NCI-H1105 treated with DMSO at 0.1 percent for 48 hours (cell line): ENCODE results near the gene ARMC2.
"Not testable (repeated sequence)": the region's sequence is repeated elsewhere in the genome, so short reads cannot be mapped to it uniquely, and the experiment has no call there.

Experiments
- DNase-seq: peaks from one replicate; lab custom pipeline; 2025; lab: John Stamatoyannopoulos, UW

Gene ARMC2

DNA sequence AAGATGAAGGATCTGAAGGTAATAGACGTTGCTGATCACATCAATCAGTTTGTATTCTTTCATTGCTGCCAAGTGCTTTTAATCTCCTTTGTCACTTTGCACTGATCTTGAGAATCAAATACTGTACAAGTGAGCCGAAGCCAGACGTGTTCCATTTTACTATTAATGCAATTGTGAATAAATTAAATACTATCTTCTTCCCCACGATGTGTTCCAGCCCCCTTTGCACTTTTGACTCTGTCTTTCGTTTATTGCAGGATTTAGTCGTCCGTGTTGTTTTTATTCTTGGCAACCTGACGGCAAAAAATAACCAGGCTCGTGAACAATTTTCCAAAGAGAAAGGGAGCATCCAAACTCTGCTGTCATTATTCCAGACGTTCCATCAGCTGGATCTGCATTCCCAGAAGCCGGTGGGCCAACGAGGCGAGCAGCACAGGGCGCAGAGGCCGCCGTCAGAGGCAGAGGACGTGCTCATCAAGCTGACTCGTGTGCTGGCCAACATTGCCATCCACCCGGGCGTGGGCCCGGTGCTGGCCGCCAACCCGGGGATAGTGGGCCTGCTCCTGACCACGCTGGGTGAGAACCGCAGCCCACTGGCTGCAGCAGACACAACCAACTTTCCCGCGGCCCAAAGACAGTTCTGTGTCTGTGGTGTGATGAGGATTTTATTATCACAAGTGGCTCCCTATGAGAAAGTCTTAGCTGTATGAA, 104.7 kb downstream of the ARMC2 start:
- DNase-seq, result no peak

DNA sequence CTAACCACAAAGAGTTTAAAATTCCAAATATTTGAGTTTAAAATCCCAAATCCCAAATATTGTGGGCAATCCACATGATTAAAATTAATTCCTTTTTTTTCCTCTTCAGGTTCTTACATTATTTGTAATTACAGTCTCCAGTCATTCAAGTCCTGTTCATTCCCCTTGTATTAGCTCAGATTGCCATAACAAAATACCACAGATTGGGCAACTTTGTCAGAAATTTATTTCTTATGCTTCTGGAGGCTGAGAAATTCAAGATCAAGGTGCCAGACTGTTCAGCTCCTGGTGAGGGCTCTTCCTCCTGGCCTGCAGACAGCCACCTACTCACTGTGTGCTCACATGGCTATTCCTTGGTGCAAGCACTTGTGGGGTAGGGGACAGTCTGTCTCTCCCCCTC, 105.5 kb downstream of the ARMC2 start:
- DNase-seq, result no peak

DNA sequence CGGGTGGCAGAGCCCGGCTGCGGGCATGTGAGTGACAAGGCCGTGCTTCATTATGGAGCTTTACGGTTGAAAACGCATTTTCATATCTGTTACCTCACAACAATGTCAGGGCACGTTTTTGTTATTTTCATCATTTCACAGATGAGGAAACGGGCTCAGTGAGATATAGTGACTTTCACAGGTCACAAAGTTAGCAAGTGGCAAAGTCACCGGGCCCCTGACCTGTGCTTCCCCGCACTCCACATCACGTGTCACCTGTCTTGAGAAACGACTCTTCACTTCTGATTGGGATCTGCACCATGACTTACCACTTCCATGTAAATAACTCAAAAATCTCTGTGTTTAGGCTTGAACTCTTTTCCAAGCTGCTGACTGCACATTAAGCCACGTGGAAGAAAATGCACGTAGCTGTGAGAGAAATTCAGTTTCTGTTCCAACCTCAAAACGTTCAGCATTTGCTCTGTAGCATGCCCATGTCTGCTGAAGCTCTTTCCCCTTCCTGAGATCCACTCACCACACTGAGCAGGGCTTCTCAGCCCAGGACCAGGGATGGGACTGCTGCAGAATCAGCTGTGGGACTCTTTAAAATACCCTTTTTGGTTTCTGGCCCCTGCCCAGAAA, 107.2 kb downstream of the ARMC2 start:
- DNase-seq, result no peak

DNA sequence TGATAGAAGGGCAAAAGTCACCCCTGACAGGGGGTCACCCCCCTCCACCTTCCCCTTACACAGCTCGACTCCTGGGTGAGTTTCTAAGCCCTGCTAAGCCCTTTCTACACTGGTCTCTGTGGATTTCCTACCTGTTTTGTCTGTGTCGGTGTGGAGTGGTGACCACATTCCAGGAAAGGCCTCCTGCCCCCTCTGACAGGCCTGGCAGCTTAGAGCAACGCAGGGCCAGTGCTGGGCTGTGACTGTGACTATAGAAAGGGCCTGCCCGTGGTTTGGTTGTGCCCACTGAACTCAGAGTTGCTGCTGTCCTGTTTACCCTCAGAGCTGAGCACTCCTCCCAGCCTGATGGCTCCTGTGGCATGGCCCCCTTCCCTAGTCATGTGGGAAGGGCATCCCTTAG, 109.0 kb downstream of the ARMC2 start:
- DNase-seq, result no peak

DNA sequence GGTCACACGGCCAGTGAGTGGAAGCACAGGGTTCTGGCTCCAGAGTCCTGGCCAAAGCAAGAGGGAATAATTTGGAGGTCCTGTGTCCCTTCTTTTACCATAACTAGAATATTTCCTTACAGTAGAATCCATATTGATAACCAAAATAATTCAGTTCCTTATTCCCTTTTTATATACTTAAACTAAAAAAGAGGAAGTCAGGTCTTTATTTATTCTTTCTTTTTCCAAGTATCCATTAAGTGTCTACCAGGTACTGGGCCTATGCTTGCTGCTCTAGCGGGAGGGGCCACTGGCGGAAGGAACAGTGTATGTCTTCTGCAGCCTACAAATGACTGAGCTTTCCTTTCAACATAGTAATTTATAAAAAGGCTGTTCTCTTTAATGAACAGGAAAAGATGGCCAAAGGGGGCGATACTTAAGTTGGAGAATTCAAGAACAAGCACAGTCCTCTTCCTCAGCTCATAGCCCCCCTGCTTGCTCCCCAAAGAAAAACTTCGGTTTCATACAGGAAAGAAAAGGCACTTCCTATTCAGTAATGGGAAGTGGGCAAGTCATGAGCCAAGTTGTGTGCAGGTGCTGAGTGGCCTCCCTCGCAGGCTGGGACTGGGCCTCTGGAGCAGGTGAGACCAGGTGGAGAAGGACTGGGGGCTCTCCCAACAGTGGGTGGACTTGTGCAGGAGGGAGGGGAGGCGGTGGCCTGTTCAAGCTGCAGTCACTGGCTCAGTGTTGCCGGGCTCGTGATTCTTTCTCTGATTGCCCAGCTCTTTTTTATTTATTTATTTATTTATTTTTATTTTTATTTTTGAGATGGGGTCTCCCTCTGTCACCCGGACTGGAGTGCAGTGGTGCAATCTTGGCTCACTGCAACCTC, 110.9 kb downstream of the ARMC2 start:
- DNase-seq, result no peak

DNA sequence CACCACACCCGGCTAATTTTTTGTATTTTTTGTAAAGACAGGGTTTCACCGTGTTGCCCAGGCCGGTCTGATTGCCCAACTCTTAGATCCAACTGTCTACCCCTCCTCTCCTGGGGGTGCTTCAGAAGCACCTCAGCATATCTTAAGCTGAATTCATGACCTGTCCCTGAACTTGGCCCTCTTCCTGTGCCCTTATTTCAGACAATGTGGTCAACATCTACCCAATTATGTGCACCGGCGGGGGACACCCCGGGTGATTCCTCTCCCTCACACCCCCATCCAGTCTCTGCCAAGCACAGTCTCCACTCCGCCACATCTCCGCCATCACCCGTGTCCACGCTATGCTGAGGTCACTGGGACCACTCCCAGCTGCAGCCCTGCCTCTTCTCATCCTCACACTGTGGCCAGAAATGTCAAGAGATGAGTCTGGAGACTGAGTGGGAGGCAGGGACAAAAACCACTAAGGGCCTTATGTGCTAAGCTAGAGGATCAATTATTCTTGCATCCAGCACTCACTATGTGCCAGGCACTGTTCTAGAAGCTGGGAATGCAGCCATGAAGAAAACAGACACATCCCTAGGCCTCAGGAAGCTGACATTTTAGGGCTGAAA, 111.9 kb downstream of the ARMC2 start:
- no peak for DNase-seq

DNA sequence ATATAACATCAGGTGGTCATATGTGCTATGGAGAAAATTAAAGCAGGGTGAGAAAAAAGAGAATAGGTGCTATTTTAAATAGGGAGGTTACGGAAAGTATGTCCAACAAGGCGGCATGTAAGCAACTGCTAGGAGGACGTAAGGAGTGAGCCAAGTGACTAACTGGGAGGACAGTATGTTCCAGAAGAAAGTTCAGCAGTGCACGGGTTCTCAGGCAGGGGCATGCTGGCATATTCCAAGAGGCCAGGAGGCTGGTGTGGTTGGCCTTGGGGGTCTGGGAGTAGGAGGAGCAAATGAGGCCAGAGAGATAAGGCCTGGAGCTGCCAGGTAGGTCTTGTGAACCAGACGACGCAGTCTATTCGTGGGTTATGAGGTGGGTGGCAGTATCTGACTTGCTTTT, 112.4 kb downstream of the ARMC2 start:
- DNase-seq, result no peak

DNA sequence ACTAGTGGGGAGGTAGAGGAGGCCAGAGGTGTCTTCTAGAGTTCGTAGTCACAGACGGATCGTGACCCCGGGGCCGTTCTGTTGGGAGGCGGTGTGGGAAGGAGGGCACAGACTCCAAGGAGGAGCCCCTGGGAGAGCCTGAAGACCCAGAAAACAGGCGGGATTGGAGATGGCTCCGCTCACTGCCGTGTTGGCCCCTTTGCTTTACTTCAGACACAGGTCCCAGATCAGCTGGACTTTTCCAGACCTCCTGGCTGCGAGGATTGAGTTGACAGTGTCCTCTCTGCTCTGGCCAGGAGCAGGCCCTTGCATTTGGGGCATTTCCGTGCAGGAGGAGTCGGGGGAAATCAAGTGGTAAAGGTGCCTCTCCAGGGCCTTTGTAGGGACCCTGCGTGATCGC, 112.9 kb downstream of the ARMC2 start:
- DNase-seq, result no peak

DNA sequence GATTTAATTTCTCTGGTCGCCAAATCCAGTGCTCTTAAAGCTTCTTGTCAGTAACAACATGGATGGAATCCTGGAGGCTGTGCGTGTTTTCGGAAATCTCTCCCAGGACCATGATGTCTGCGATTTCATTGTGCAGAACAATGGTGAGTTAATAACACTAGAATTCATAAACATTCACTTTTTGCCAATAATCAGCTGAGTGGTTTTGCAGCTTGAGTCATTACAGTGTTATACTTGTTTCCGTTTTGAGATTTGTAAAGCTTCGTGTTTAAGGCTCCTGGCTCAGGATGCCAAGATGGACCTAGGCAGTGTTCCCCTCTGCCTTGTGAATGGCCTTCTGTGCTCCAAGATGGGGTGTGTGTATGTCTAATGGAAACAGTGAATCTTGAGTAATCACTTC, 113.8 kb downstream of the ARMC2 start:
- DNase-seq, result no peak

DNA sequence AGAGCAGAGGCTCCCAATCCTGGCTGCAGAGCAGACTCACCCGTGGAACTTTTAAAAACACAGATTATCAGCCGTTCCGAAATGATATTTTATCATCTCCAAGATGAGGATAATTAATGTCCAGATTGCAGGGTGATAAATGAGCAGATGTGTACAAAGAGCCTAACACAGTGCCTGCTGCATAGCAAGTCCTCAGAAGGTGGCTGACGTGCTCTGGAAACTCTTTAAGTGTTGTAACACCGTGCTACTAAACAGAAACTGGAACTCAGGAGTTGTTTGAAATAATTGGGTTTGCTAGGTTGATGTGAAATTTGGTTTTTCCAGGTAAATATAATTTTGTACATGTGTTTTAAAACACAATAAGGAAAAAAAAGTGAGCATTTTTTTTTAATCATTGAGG, 118.0 kb downstream of the ARMC2 start:
- DNase-seq, result no peak

DNA sequence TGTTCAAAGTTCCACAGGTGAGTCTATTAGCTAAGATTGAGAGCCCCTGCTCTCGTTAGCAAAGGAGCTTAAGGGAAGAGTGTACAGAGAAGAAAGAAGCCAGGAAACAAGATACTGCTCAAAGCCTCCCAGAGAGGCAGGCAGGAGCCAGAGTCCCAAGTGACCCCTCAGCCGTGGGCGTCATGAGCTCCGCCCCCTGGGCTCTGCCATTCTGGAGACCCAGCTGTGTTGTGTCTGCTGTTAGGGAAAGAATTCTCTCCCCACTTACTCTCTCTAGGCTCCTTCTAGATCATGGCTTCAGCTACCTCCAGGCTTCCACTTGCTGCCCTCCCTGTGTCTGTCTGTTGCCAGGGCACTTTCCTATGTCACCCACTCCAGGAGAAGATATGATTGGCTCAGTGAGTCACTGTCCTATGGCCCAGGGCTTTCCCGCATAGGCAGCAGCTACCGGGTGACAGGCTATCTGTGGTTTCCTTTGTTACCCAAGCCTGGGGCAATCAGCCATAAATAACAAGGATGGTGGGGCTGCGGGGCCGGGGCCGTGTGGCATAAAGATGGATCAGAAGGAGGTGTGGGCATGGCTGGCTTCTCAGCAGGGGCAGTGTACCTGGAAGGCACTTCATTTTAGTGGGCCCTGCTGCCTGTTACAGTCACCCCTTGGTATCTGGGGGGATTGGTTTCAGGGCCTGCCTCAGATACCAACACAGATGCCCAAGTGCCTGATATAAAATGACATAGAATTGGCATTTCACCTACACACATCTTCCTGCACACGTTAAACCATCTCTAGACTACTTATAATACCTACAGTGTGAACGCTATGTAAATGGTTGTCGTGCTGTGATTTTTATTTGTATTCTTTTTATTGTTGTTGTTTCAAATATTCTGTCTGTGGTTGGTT, 118.9 kb downstream of the ARMC2 start:
- no peak for DNase-seq

DNA sequence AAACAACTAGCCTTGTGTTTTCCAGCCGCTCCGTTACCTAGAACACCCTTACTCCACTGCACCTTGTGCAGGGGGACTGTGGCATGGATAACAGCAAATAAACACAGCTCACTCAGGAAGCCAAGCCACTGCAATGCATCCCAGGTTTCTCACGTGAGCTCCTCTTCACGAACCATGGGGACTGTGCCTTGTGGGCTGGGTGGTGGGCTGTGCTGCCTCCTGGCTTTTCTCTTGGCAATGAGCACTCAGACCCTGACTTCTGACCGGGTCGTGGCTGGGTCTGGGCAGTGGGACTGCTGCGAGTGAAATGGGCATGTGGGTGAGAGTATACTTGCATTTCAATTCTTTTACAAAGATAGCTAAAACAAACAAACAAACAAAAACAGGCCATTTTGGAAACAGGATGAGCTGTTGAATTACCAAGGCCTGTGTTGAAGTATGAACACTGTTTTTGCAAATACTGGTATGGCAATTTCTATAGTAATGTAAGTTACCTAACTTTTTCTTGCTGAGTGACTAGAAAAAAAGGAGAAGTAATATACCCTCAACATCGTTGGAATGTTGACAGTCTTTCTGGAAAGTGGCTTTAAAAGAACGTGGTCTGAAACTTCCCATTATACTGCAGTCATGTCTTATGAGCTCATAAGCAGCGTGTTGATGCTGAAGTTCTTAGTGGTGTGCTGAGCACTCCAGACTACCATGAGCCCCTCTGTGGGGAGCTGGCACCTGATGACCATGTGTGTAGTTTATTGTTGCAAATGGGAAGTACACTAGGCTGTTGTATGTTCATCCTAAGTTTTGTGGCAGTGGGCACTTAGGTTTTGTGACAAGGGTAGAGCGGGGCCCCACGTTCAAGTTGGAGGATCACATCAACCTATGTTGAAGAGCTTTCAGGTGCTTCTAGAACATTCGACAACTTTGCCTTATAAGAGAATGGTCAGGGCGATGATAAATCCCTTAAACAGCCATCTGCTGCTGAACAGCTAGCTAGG, 120.4 kb downstream of the ARMC2 start:
- DNase-seq, result no peak

DNA sequence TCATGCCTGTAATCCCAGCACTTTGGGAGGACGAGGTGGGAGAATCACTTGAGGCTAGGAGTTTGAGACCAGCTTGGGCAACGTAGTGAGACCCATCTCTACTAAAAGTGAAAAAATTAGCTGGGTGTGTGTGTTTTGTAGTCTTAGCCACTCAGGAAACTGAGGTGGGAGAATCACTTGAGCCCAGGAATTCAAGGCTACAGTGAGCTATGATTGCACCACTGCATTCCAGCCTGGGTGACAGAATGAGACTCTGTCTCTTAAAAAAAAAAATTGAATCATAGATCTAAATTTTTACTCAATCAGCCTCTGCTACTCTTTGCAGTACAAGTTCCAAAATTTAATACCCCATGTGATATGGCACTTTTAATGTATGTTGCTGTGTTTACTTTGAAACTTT, 121.6 kb downstream of the ARMC2 start:
- DNase-seq, result no peak

DNA sequence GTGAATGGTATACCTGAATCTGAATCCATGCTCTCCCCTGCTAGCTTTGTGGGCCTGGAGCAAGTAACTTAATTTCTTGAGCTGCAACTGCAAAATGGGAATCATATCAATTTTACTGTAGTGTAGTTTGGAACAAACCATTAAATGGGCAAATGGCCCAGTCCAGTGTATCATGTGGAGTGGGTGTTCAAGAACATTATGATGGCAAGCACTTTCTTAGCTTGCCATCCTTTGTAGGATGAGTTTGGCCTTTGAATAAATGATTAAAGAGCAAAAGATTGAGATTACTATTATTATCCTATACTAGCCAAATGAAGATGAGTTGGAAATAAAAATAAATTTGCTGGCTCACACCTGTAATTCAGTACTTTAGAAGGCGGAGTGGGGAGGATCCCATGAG, 126.0 kb downstream of the ARMC2 start:
- no peak for DNase-seq

DNA sequence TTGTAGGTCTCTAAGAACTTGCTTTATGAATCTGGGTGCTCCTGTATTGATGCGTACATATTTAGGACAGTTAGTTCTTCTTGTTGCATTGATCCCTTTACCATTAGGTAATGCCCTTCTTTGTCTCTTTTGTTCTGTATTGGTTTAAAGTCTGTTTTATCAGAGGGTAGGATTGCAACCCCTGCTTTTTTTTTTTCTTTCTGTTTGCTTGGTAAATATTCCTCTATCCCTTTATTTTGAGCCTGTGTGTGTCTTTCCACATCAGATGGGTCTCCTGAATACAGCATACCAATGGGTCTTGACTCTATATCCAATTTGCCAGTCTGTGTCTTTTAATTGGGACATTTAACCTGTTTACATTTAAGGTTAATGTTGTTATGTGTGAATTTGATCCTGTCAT, 130.4 kb downstream of the ARMC2 start:
- not testable (repeated sequence) for DNase-seq

DNA sequence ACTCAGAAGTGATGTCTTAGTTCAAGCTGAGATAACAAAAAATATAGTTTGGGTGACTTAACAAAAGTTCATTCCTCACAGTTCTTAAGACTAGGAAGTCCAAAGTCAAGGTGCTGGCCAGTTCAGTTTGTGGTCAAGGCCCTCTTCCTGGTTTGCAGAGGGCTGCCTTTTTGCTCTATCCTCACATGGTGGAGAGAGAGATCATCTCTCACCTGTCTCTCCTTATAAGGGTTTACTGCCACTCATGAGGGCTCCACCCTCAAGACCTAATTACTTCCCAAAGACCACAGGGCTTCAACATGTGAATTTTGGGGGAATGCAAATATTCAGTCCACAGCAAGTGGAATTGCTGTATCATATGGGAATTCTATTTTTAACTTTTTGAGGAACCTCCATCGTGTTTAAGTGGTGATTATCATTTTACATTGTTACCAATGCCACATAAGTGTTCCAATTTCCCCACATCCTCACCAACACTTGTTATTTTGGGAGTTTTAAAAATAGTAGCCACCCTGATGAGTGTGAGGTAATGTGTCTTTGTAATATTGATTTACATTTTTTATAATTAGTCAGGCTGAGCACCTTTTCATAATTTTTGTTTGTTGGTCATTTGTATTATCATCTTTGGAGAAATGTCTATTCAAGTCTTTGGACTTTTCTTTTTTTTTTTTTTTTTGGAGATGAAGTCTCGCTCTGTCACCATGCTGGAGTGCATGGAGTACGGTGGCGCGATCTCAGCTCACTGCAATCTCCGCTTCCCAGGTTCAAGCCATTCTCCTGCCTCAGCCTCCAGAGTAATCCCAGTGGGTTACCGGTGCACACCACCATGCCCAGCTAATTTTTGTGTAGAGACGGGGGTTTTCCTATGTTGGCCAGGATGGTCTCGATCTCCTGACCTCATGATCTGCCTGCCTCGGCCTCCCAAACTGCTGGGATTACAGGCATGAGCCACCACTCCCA, 134.2 kb downstream of the ARMC2 start:
- no peak for DNase-seq

DNA sequence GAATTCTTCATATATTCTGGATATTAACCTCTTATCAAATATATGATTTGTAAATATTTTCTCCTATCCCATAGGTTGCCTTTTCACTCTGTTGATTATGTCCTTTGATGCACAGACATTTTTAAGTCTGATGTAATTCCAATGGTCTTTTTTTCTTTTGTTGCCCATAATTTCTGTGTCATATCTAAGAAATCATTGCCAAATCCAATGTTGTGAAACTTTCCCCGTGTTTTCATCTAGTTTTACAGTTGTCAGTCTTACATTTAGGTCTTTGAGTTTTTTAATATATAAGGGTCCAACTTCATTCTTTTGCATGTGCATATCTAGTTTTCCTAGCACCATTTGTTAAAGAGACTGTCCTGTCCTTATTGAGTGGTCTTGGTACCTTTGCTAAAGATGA, 134.9 kb downstream of the ARMC2 start:
- DNase-seq, result no peak

DNA sequence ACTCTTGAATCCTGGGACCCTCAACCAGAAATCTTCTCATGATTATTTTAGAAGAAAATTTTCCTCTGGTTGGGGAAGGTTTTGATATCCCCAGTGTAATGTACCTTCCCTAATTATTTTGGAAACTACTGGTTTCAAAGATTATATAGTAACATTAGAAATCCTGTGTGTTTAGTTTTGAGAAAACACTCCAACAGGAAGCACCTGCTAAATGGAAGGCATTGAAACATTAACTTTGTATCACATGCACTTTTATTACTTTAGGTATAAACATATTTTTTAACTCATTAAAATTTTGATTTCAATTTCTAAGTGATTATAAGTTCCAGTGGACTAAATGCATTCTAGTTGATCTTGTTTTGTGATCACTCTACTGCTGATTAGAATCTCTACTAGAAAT, 137.1 kb downstream of the ARMC2 start:
- no peak for DNase-seq

DNA sequence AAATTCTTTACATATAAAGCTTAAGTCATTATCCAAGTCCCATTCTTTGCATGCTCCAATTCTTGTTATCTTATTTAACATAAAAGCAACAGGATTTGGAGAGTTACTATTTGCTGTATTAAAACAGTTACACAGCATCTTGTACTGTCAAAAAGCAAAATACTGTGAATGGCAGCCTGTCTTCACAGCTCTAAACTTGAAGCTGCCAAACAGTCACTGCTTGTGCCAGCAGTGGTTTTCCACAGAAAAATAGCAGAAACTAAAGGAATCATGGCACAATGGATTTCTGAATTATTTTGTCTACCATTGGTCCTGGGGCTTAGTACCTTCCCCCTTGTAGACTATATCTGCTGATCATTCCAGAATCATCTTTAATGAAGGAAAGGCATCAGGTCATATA, 138.9 kb downstream of the ARMC2 start:
- no peak for DNase-seq
